Coronary artery (tissue), 2 donors: ENCODE data around the gene AFG3L2.

Experiments
- DNase-seq: peaks from one replicate; pipeline ENCODE4 v3.0.0-alpha.2; 2017; ENCODE audit warnings: low spot score
- H3K27ac ChIP-seq, 2 donors: fragments of 200-600 bp; sonication (generic); one replicate each; pipeline ENCODE4 v1.5.1; 2016 to 2019
- H3K4me3 ChIP-seq: fragments of 200-600 bp; sonication (generic); 2 replicates; pipeline ENCODE4 v1.5.1; 2016; ENCODE audit warnings: mild to moderate bottlenecking, moderate library complexity
- CTCF ChIP-seq: fragments of 200-600 bp; sonication (generic); IDR thresholded peaks from one replicate; pipeline ENCODE4 v1.5.1; 2019; ENCODE audit warnings: antibody characterized with exemption

The AFG3L2 gene

GRCh38 chr18:12361770-12362378 lies 15.2 kb downstream of the AFG3L2 start:
- DNase-seq, result no peak
- no peak overlapping the region for H3K27ac ChIP-seq
- H3K4me3 ChIP-seq, result no peak overlapping the region
- TF ChIP-seq CTCF, result no peak

GRCh38 chr18:12359515-12359927 lies 17.5 kb downstream of the AFG3L2 start:
- no peak for TF ChIP-seq CTCF
- H3K27ac ChIP-seq, result no peak overlapping the region
- H3K4me3 ChIP-seq, result no peak overlapping the region
- no peak for DNase-seq

- no peak overlapping the region for H3K27ac ChIP-seq
- H3K4me3 ChIP-seq, result no peak overlapping the region
- no peak for DNase-seq
- no peak for TF ChIP-seq CTCF
These were observed 24.8 kb downstream of the AFG3L2 start for GRCh38 chr18:12352188-12352587.

- H3K4me3 ChIP-seq, result no peak overlapping the region
- no peak for TF ChIP-seq CTCF
- H3K27ac ChIP-seq, result no peak overlapping the region
- DNase-seq, result no peak
These were observed 29.1 kb downstream of the AFG3L2 start for GRCh38 chr18:12347895-12348294.

GRCh38 chr18:12346240-12346565 lies 30.8 kb downstream of the AFG3L2 start:
- TF ChIP-seq CTCF, result no peak
- H3K27ac ChIP-seq, result no peak overlapping the region
- H3K4me3 ChIP-seq, result no peak overlapping the region
- DNase-seq, result no peak

GRCh38 chr18:12345491-12346239 lies 31.4 kb downstream of the AFG3L2 start:
- no peak for DNase-seq

More at GRCh38 chr18:12345491-12346239, 31.4 kb downstream of the AFG3L2 start:
- H3K27ac ChIP-seq, result no peak overlapping the region
- no peak for TF ChIP-seq CTCF
- no peak overlapping the region for H3K4me3 ChIP-seq
